Measurements from ENCODE around the gene ME3. TPM values are rescaled to one million over a fixed set of nuclear protein-coding genes. Genes with fewer than 3 reads are reported as not detected.
A peak's percentile ranks its signal among the peaks of the same experiment; 100 is the strongest.

The ME3 gene
- total RNA-seq, 1 donor from 2014 or later = 10.3 TPM

DNA sequence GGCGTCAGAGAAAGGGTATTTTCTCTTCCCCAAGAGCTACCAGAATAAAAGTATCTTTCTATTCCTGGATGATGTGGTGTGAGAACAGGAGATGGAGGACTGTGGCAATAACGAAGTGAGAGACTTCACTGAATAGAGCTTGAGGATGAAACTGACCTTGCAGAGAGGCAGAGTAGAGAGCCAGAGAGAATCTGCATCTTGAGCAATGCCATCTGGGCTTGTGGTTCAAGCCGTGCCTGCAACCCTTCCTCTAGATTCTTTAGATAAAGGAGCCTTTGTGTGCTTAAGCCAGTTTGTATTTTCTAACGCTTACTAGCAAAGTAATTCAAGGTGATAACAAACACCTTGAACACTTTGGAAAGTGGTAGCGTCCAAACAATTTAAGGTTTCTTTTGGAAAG, 2.2 kb downstream of the ME3 start:
- no peak for TF ChIP-seq CTCF (IDR thresholded peaks at IDR 0.05; ENCODE audit: insufficient read depth, low read length, severe bottlenecking)
- Histone ChIP-seq H3K4me3 (ENCODE audit: low read depth, low read length) (no peak overlapping the region), H3K36me3 (ENCODE audit: control insufficient read depth, insufficient read depth, low read length) (no peaks in the 10 kb centered on the region), H3K27me3 (ENCODE audit: control insufficient read depth, insufficient read depth, low read length) (no peaks in the 10 kb centered on the region)
- FAIRE-seq (no peak), DNase-seq (ENCODE audit: low read depth) (no peak)

GRCh38 chr11:86669424-86669823, 3.0 kb downstream of the ME3 start:
- FAIRE-seq = no peak
- no peak for DNase-seq (ENCODE audit: low read depth)
- H3K4me3 ChIP-seq (ENCODE audit: low read depth, low read length) = no peak overlapping the region
- H3K36me3 ChIP-seq (ENCODE audit: control insufficient read depth, insufficient read depth, low read length) = no peaks in the 10 kb centered on the region
- H3K27me3 ChIP-seq (ENCODE audit: control insufficient read depth, insufficient read depth, low read length) = no peaks in the 10 kb centered on the region
- TF ChIP-seq CTCF (IDR thresholded peaks at IDR 0.05; ENCODE audit: insufficient read depth, low read length, severe bottlenecking) = no peak

DNA sequence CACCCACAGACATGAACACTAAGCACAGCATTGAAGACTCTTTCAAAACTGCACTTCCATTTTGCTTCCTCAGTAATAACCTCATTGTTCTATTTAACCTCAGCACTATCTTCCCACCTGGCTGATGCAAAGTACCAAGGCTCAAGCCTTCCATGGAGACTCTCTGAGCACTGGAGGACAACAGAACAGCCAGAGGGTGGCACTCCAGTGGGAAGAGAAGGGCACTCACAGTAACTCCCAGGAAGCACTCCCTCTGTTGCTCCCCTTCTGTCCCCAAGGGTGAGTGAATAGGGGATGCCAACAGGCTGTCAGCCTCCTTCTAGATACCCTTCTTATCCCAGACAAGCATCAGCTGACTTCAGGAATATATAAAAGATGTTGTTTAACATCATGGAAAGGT, 3.5 kb downstream of the ME3 start:
- Histone ChIP-seq H3K27me3 (ENCODE audit: control insufficient read depth, insufficient read depth, low read length) (no peaks in the 10 kb centered on the region), H3K4me3 (ENCODE audit: low read depth, low read length) (no peak overlapping the region), H3K36me3 (ENCODE audit: control insufficient read depth, insufficient read depth, low read length) (no peaks in the 10 kb centered on the region)
- DNase-seq (ENCODE audit: low read depth) = no peak
- FAIRE-seq = no peak
- TF ChIP-seq CTCF (IDR thresholded peaks at IDR 0.05; ENCODE audit: insufficient read depth, low read length, severe bottlenecking) = no peak

- no peaks in the 10 kb centered on the region for H3K27me3 ChIP-seq (ENCODE audit: control insufficient read depth, insufficient read depth, low read length)
- H3K36me3 ChIP-seq (ENCODE audit: control insufficient read depth, insufficient read depth, low read length) = no peaks in the 10 kb centered on the region
- DNase-seq (ENCODE audit: low read depth) (peak; percentile 87), FAIRE-seq (no peak)
- no peak overlapping the region for H3K4me3 ChIP-seq (ENCODE audit: low read depth, low read length)
- TF ChIP-seq CTCF (IDR thresholded peaks at IDR 0.05; ENCODE audit: insufficient read depth, low read length, severe bottlenecking) = no peak
Observed at GRCh38 chr11:86666193-86666592, 6.2 kb downstream of the ME3 start.

DNA sequence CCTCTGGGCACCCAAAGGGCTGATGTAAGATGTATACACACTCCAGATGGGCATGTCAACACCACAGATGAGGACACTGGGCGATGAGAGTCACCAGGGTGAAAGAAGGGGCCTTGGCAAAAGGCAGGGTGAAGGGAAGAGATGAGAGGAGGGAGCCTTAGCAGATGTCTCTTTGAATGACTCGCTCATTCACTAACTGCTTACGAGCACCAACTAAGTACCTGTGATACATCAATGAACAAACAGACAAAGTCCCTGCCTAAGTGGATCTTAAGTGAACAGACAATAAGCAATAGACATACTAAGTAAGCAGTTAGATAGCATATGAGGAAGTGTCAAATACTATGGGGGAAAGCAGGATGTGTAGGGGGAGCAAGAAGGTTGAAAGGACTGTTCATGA, 7.5 kb downstream of the ME3 start:
- Histone ChIP-seq H3K36me3 (ENCODE audit: control insufficient read depth, insufficient read depth, low read length) (no peaks in the 10 kb centered on the region), H3K27me3 (ENCODE audit: control insufficient read depth, insufficient read depth, low read length) (no peaks in the 10 kb centered on the region), H3K4me3 (ENCODE audit: low read depth, low read length) (no peak overlapping the region)
- DNase-seq (ENCODE audit: low read depth) (peak; percentile 64), FAIRE-seq (no peak)
- TF ChIP-seq CTCF (IDR thresholded peaks at IDR 0.05; ENCODE audit: insufficient read depth, low read length, severe bottlenecking) = no peak

DNA sequence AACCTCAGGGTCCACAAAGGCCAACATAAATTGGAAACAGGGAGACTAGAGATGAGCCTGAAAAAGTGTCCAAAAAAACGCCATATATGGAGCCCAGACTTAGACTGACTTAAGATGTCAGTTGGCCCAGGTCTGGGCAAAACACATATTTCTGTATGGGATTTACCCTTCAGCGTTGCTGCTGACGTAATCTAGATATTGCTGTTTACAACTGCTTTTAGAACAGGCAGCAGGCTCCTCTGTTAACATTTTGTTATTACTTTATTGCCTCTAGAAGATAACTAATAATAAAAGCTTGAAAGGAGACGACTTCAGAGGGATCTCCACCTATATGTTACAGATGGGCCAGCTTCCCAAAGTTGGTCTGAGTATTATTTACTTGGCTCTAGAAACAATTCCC, 8.7 kb downstream of the ME3 start:
- no peaks in the 10 kb centered on the region for H3K36me3 ChIP-seq (ENCODE audit: control insufficient read depth, insufficient read depth, low read length)
- no peaks in the 10 kb centered on the region for H3K27me3 ChIP-seq (ENCODE audit: control insufficient read depth, insufficient read depth, low read length)
- no peak for DNase-seq (ENCODE audit: low read depth)
- H3K4me3 ChIP-seq (ENCODE audit: low read depth, low read length) = no peak overlapping the region
- TF ChIP-seq CTCF (IDR thresholded peaks at IDR 0.05; ENCODE audit: insufficient read depth, low read length, severe bottlenecking) = no peak
- FAIRE-seq = no peak

Data from bronchial epithelial cell (primary cell).